HepG2 (cell line): ENCODE measurements around the gene USP9X.

Experiments
- AFF4 ChIP-seq: sonication (generic); formaldehyde crosslinking; IDR thresholded peaks from 2 replicates; pipeline ENCODE4 v1.4.0; 2020; ENCODE audit warnings: missing genetic modification reagents
- CEBPB ChIP-seq: IDR thresholded peaks from 2 replicates; pipeline ENCODE4 v1.6.1; 2011; ENCODE audit warnings: low read depth, low read length, improper control_type of control experiment, borderline replicate concordance
- CREB1 ChIP-seq, 2 experiments: fragments of 450-650 bp in 1 of 2; IDR thresholded peaks; 2 replicates each; pipeline ENCODE4 v1.6.1; 2016 to 2017; ENCODE audit warnings: control low read depth in 1 of 2, mild to moderate bottlenecking in 1 of 2, missing compliant biosample characterization in 1 of 2, missing genetic modification characterization in 1 of 2
- HES4 ChIP-seq: sonication (generic); formaldehyde crosslinking; IDR thresholded peaks from 2 replicates; pipeline ENCODE4 v1.9.0; 2021; ENCODE audit warnings: mild to moderate bottlenecking, missing genetic modification reagents, borderline replicate concordance
- MAFK ChIP-seq, 2 experiments: IDR thresholded peaks in 1 of 2; conservative IDR thresholded peaks in 1 of 2; 2 replicates each; pipeline ENCODE4 v1.6.1; 2011; ENCODE audit warnings: improper control_type of control experiment in 2 of 2, low read length in 2 of 2
- PHF8 ChIP-seq: sonication (generic); formaldehyde crosslinking; IDR thresholded peaks from 2 replicates; pipeline ENCODE4 v1.5.0; 2020; ENCODE audit warnings: missing genetic modification reagents
- SMARCE1 ChIP-seq: fragments of 450-650 bp; IDR thresholded peaks from 2 replicates; pipeline ENCODE4 v1.6.1; 2017; ENCODE audit warnings: borderline replicate concordance
- SP1 ChIP-seq, 2 experiments: fragments of 450-650 bp in 1 of 2; sonication (generic) in 1 of 2; formaldehyde crosslinking in 1 of 2; IDR thresholded peaks; 2 replicates each; pipeline versions ENCODE4 v1.4.0 to v1.6.1; 2016 to 2020; ENCODE audit warnings: missing genetic modification reagents in 1 of 2
- ZMYM2 ChIP-seq: sonication (generic); formaldehyde crosslinking; IDR thresholded peaks from 2 replicates; pipeline ENCODE4 v1.8.0; 2022; ENCODE audit warnings: mild to moderate bottlenecking, missing genetic modification reagents
- ZNF30 ChIP-seq: sonication (generic); formaldehyde crosslinking; IDR thresholded peaks from 2 replicates; pipeline ENCODE4 v1.5.0; 2020; ENCODE audit warnings: mild to moderate bottlenecking, missing genetic modification reagents

- TF ChIP-seq ZMYM2 (CRISPR knock-in tag) (no peak), CREB1 (IDR thresholded peaks at IDR 0.05) (no peak), CREB1 (CRISPR knock-in tag; IDR thresholded peaks at IDR 0.05) (no peak), CEBPB (no peak), PHF8 (CRISPR knock-in tag) (no peak), HES4 (no peak), SMARCE1 (no peak), AFF4 (CRISPR knock-in tag) (no peak), ZNF30 (no peak), MAFK (conservative IDR thresholded peaks at IDR 0.05 in 1 of 2, IDR thresholded peaks at IDR 0.05 in 1 of 2; ENCODE audit: low read length in 2 of 2) (no peak), SP1 (IDR thresholded peaks at IDR 0.05) (no peak), SP1 (CRISPR knock-in tag; IDR thresholded peaks at IDR 0.05) (no peak)
Observed at GRCh38 chrX:41100200-41100599, 15.0 kb downstream of the USP9X start.
